Measurements from ENCODE around the gene PDE5A.

PDE5A gene

GRCh38 chr4:119587796-119588195 is 40.8 kb downstream of the PDE5A start:
- Mint-ChIP-seq H3K36me3 (ENCODE audit: low read depth) (no peaks in the 10 kb centered on the region), H3K27ac (no peak overlapping the region), H3K27me3 (no peaks in the 10 kb centered on the region), H3K9me3 (no peaks in the 10 kb centered on the region), H3K4me1 (ENCODE audit: low read depth) (no peaks in the 10 kb centered on the region), H3K4me3 (no peak overlapping the region)
- intact Hi-C loops (cut with micrococcal nuclease): no loop called here

GRCh38 chr4:119585771-119586170 is 42.8 kb downstream of the PDE5A start:
- Mint-ChIP-seq H3K36me3 (ENCODE audit: low read depth) (no peaks in the 10 kb centered on the region), H3K27ac (no peak overlapping the region), H3K4me1 (ENCODE audit: low read depth) (no peaks in the 10 kb centered on the region), H3K27me3 (no peaks in the 10 kb centered on the region), H3K9me3 (no peaks in the 10 kb centered on the region), H3K4me3 (no peak overlapping the region)
- intact Hi-C loops (cut with micrococcal nuclease): no loop called here

GRCh38 chr4:119581190-119581873 is 47.3 kb downstream of the PDE5A start:
- no peaks in the 10 kb centered on the region for H3K36me3 Mint-ChIP-seq (ENCODE audit: low read depth)

GRCh38 chr4:119580293-119580692 is 48.3 kb downstream of the PDE5A start:
- Mint-ChIP-seq H3K4me3 (no peak overlapping the region), H3K27me3 (no peaks in the 10 kb centered on the region), H3K9me3 (peaks cover 13% of the 10 kb centered on the region), H3K4me1 (ENCODE audit: low read depth) (no peaks in the 10 kb centered on the region), H3K36me3 (ENCODE audit: low read depth) (no peaks in the 10 kb centered on the region), H3K27ac (no peak overlapping the region)
- intact Hi-C loops (cut with micrococcal nuclease): no loop called here

More at GRCh38 chr4:119581190-119581873, 47.3 kb downstream of the PDE5A start:
- Mint-ChIP-seq H3K9me3 (peaks cover 4% of the 10 kb centered on the region), H3K4me1 (ENCODE audit: low read depth) (no peaks in the 10 kb centered on the region), H3K4me3 (no peak overlapping the region), H3K27me3 (no peaks in the 10 kb centered on the region), H3K27ac (no peak overlapping the region)
- intact Hi-C loops (cut with micrococcal nuclease): no loop called here

- H3K27me3 Mint-ChIP-seq: no peaks in the 10 kb centered on the region
- H3K9me3 Mint-ChIP-seq: peaks cover 18% of the 10 kb centered on the region
- no peaks in the 10 kb centered on the region for H3K4me1 Mint-ChIP-seq (ENCODE audit: low read depth)
- no peak overlapping the region for H3K4me3 Mint-ChIP-seq
- H3K27ac Mint-ChIP-seq: no peak overlapping the region
- intact Hi-C loops (cut with micrococcal nuclease): no loop called here
- no peaks in the 10 kb centered on the region for H3K36me3 Mint-ChIP-seq (ENCODE audit: low read depth)
Observed at GRCh38 chr4:119579823-119580222, 48.8 kb downstream of the PDE5A start.

- Mint-ChIP-seq H3K27ac (no peak overlapping the region), H3K27me3 (no peaks in the 10 kb centered on the region), H3K9me3 (peaks cover 9% of the 10 kb centered on the region), H3K4me3 (no peak overlapping the region), H3K36me3 (ENCODE audit: low read depth) (no peaks in the 10 kb centered on the region), H3K4me1 (ENCODE audit: low read depth) (no peaks in the 10 kb centered on the region)
- intact Hi-C loops (cut with micrococcal nuclease): no loop called here
Observed at GRCh38 chr4:119570401-119570800, 58.2 kb downstream of the PDE5A start.

DNA sequence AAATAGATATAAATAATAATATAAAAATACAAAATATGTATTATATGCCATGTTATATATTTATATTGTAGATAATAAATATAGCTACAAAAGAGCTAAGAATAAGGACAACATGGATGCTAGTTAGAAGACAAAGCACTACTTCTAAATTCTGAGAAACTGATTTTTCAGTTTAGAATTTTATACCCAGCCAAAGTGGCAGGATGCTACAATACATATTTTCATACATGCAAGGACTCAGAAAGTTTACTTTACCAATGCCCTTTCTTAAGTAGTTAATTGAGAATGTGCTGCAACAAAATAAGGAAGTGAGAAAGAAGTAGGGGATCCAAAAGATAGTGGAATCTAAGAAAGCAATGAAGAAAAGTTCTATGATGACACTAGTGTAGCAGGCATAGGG is 64.5 kb downstream of the PDE5A start:
- intact Hi-C loops (cut with micrococcal nuclease): no loop called here
- Mint-ChIP-seq H3K4me1 (ENCODE audit: low read depth) (no peaks in the 10 kb centered on the region), H3K9me3 (peaks cover 14% of the 10 kb centered on the region), H3K4me3 (no peak overlapping the region), H3K36me3 (ENCODE audit: low read depth) (no peaks in the 10 kb centered on the region), H3K27me3 (no peaks in the 10 kb centered on the region), H3K27ac (no peak overlapping the region)

DNA sequence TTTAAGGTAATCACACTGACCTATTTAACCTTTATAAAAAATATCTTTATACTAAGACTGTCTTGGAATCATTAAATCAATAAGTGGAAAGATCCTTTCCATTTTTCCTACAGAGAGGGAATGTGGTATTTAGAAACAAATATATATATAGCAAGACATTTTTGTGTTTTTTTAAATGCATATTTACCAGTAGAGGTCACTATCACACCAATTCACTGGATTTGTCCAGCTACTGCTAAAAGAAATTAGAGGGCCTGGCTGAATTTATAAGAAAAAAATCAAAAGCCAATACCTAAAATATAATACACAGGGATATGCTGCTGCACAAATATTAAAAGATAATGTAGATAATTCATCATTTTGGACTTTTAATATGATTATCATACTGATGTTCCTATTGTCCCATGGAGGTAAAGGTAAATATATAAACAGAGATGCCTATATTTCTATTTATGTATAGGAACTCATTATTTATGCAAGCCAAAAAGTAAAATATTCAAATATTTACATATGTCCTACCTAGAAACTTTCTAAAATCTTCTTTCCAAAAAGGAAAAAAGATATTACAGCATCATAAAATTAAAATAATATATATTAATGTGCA is 69.5 kb downstream of the PDE5A start:
- H3K4me3 Mint-ChIP-seq: no peak overlapping the region
- H3K27ac Mint-ChIP-seq: no peak overlapping the region
- intact Hi-C loops (cut with micrococcal nuclease): loop anchor here (5.0 kb wide), 2 partner anchors 68 to 488 kb away; partner anchors contain the start of gene PDE5A

DNA sequence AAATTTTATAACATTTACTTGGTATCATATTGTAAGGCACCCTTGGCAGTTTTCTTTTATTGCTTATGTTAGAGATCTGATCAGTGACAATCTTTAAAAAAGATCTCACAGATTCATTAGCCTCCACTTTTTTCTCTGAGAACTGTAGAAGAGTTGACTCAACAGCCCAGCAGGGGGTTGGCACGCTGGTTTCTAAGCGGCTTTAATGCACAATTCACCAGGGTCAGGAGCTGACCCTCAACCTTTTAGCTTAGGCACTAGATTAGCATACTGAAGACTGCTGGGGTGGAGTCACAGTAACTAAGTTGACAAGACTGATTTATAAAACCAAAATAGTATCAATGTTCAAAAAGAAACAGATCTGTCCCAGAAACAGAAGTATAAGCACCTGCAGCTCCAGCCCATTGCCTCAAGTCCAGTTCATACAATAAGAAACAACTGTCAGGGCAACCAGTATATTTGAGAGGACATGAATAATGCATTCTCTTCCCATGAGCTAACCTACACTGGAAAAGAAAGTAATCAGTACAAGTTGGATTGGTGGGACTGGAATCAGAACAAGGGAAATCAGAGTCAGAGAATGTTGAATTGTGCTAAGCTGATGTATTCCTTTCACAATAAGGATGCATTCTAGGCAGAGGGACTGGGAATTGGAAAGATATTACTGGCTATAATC is 77.6 kb downstream of the PDE5A start:
- intact Hi-C loops (cut with micrococcal nuclease): no loop called here
- no peaks in the 10 kb centered on the region for H3K4me1 Mint-ChIP-seq (ENCODE audit: low read depth)
- H3K27me3 Mint-ChIP-seq: no peaks in the 10 kb centered on the region
- peaks cover 5% of the 10 kb centered on the region for H3K36me3 Mint-ChIP-seq (ENCODE audit: low read depth)
- H3K9me3 Mint-ChIP-seq: no peaks in the 10 kb centered on the region
- H3K27ac Mint-ChIP-seq: no peak overlapping the region
- H3K4me3 Mint-ChIP-seq: no peak overlapping the region

More for the DNA sequence above, 69.5 kb downstream of the PDE5A start:
- no peaks in the 10 kb centered on the region for H3K27me3 Mint-ChIP-seq
- H3K36me3 Mint-ChIP-seq (ENCODE audit: low read depth): no peaks in the 10 kb centered on the region
- peaks cover 11% of the 10 kb centered on the region for H3K9me3 Mint-ChIP-seq
- H3K4me1 Mint-ChIP-seq (ENCODE audit: low read depth): no peaks in the 10 kb centered on the region

DNA sequence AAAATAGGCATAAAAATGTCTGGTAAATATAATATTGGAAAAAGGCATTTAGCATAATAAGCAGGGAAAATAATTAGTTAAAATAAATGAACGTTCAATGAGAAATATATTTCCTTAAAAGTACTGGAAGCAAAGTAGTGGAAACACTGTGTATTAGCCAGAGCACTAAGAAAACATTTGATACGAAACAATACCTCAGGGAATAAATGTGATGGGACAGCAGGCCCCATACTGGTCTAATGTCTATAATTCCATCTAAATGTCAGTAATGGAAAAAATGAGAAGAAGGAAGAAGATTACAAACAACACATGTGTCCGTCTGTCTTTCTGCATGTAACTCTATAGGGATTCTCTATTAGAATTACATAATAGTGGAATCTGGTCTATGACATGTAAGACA is 79.0 kb downstream of the PDE5A start:
- Mint-ChIP-seq H3K27ac (no peak overlapping the region), H3K9me3 (no peaks in the 10 kb centered on the region), H3K36me3 (ENCODE audit: low read depth) (peaks cover 5% of the 10 kb centered on the region), H3K27me3 (no peaks in the 10 kb centered on the region), H3K4me1 (ENCODE audit: low read depth) (no peaks in the 10 kb centered on the region), H3K4me3 (no peak overlapping the region)
- intact Hi-C loops (cut with micrococcal nuclease): no loop called here

GRCh38 chr4:119543779-119544178 is 84.8 kb downstream of the PDE5A start:
- intact Hi-C loops (cut with micrococcal nuclease): no loop called here
- H3K4me1 Mint-ChIP-seq (ENCODE audit: low read depth): no peaks in the 10 kb centered on the region
- H3K9me3 Mint-ChIP-seq: no peaks in the 10 kb centered on the region
- no peaks in the 10 kb centered on the region for H3K27me3 Mint-ChIP-seq
- no peaks in the 10 kb centered on the region for H3K36me3 Mint-ChIP-seq (ENCODE audit: low read depth)
- H3K27ac Mint-ChIP-seq: no peak overlapping the region
- H3K4me3 Mint-ChIP-seq: no peak overlapping the region

- no peak overlapping the region for H3K27ac Mint-ChIP-seq
- no peaks in the 10 kb centered on the region for H3K27me3 Mint-ChIP-seq
- H3K36me3 Mint-ChIP-seq (ENCODE audit: low read depth): no peaks in the 10 kb centered on the region
- intact Hi-C loops (cut with micrococcal nuclease): no loop called here
- no peaks in the 10 kb centered on the region for H3K4me1 Mint-ChIP-seq (ENCODE audit: low read depth)
- H3K9me3 Mint-ChIP-seq: no peaks in the 10 kb centered on the region
- no peak overlapping the region for H3K4me3 Mint-ChIP-seq
Observed at GRCh38 chr4:119543187-119543586, 85.4 kb downstream of the PDE5A start.

- H3K36me3 Mint-ChIP-seq (ENCODE audit: low read depth): no peaks in the 10 kb centered on the region
- no peaks in the 10 kb centered on the region for H3K9me3 Mint-ChIP-seq
- H3K27me3 Mint-ChIP-seq: no peaks in the 10 kb centered on the region
- no peak overlapping the region for H3K4me3 Mint-ChIP-seq
- H3K27ac Mint-ChIP-seq: no peak overlapping the region
- intact Hi-C loops (cut with micrococcal nuclease): no loop called here
- peaks cover 5% of the 10 kb centered on the region for H3K4me1 Mint-ChIP-seq (ENCODE audit: low read depth)
Observed at GRCh38 chr4:119540249-119540648, 88.4 kb downstream of the PDE5A start.

GRCh38 chr4:119537586-119537985 is 91.0 kb downstream of the PDE5A start:
- H3K36me3 Mint-ChIP-seq (ENCODE audit: low read depth): no peaks in the 10 kb centered on the region
- intact Hi-C loops (cut with micrococcal nuclease): no loop called here
- H3K27me3 Mint-ChIP-seq: no peaks in the 10 kb centered on the region
- H3K27ac Mint-ChIP-seq: no peak overlapping the region
- H3K9me3 Mint-ChIP-seq: no peaks in the 10 kb centered on the region
- H3K4me1 Mint-ChIP-seq (ENCODE audit: low read depth): peaks cover 5% of the 10 kb centered on the region
- no peak overlapping the region for H3K4me3 Mint-ChIP-seq
